CD8-positive, alpha-beta memory T cell (primary cell): Measurements from ENCODE around the gene EPHX1. TPM values are rescaled to one million over a fixed set of nuclear protein-coding genes. Genes with fewer than 3 reads are reported as not detected.
"Not testable (repeated sequence)": the region's sequence is repeated elsewhere in the genome, so short reads cannot be mapped to it uniquely, and the experiment has no call there.

Experiments used
- CTCF ChIA-PET: fragments of 350-600 bp; sonication (Branson Sonifier 250); formaldehyde crosslinking; loops from one replicate; lab custom pipeline; 2021; ENCODE audit warnings: antibody characterized with exemption; lab: Charles Lee
- POLR2A ChIA-PET: fragments of 350-600 bp; sonication (Branson Sonifier 250); formaldehyde crosslinking; loops from one replicate; lab custom pipeline; 2021; ENCODE audit warnings: antibody characterized with exemption; lab: Charles Lee
- DNase-seq, 5 donors: peaks; one replicate each; pipeline versions ENCODE4 v3.0.0 to v3.0.0-alpha.2; 2020 to 2022; ENCODE audit warnings: mixed read lengths in 1 of 5
- H3K27ac ChIP-seq: one replicate; pipeline ENCODE4 v1.7.0; 2013; ENCODE audit warnings: low read depth, mild to moderate bottlenecking, low read length, moderate library complexity
- H3K27me3 ChIP-seq: 2 replicates; pipeline ENCODE4 v1.7.0; 2013; ENCODE audit warnings: low read length, mild to moderate bottlenecking; ENCODE audit not compliant: insufficient read depth, poor library complexity, severe bottlenecking
- H3K36me3 ChIP-seq: 2 replicates; pipeline ENCODE4 v1.7.0; 2013; ENCODE audit warnings: mild to moderate bottlenecking, low read length, moderate library complexity; ENCODE audit not compliant: insufficient read depth
- H3K4me1 ChIP-seq: 2 replicates; pipeline ENCODE4 v1.7.0; 2013; ENCODE audit warnings: mild to moderate bottlenecking, low read length, moderate library complexity; ENCODE audit not compliant: insufficient read depth
- H3K4me3 ChIP-seq: 2 replicates; pipeline ENCODE4 v1.7.0; 2013; ENCODE audit warnings: mild to moderate bottlenecking, low read length
- H3K9me3 ChIP-seq: 2 replicates; pipeline ENCODE4 v1.7.0; 2013; ENCODE audit warnings: mild to moderate bottlenecking, low read length
- H3K27ac Mint-ChIP-seq, 8 donors: one replicate each; pipeline ENCODE4 v1.8.0; 2020 to 2021; ENCODE audit warnings: mixed read lengths in 8 of 8, mild to moderate bottlenecking in 6 of 8, inconsistent platforms in 3 of 8, moderate library complexity in 3 of 8
- H3K27me3 Mint-ChIP-seq, 2 donors: one replicate each; pipeline ENCODE4 v1.8.0; 2020 to 2021; ENCODE audit warnings: mixed read lengths in 2 of 2, mild to moderate bottlenecking in 1 of 2, moderate library complexity in 1 of 2
- H3K36me3 Mint-ChIP-seq, 3 donors: one replicate each; pipeline ENCODE4 v1.8.0; 2020 to 2021; ENCODE audit warnings: mixed read lengths in 3 of 3, inconsistent platforms in 1 of 3, mild to moderate bottlenecking in 1 of 3
- H3K4me1 Mint-ChIP-seq, 3 donors: one replicate each; pipeline ENCODE4 v1.8.0; 2020 to 2021; ENCODE audit warnings: mixed read lengths in 3 of 3, inconsistent platforms in 1 of 3, mild to moderate bottlenecking in 1 of 3
- H3K4me3 Mint-ChIP-seq, 7 donors: one replicate each; pipeline ENCODE4 v1.8.0; 2020 to 2021; ENCODE audit warnings: mixed read lengths in 7 of 7, mild to moderate bottlenecking in 6 of 7, moderate library complexity in 4 of 7, inconsistent platforms in 2 of 7
- H3K9me3 Mint-ChIP-seq, 5 donors: one replicate each; pipeline ENCODE4 v1.8.0; 2020 to 2022; ENCODE audit warnings: mixed read lengths in 5 of 5, mild to moderate bottlenecking in 3 of 5, moderate library complexity in 2 of 5, inconsistent platforms in 1 of 5
- polyA plus RNA-seq: library from polyadenylated mRNA; unstranded; fragments of 300-500 nt; fragmentation: Illumina TruSeq; gene quantifications from one replicate; pipeline ENCODE4 v1.2.3, GENCODE V29; 2021
- total RNA-seq, 2 experiments: library from RNA; stranded (reverse); gene quantifications; one replicate each; pipeline ENCODE4 v1.2.3, GENCODE V29; 2021

EPHX1 gene
- total and polyA plus RNA-seq, 3 experiments from 2014 or later: 1.8 to 3.0 (median 2.2) TPM

GRCh38 chr1:225806736-225807135 lies 3.2 kb upstream of the EPHX1 start:
- H3K4me3 Mint-ChIP-seq, DNase-seq, H3K27me3 ChIP-seq, H3K27me3 Mint-ChIP-seq, H3K4me1 ChIP-seq, H3K9me3 ChIP-seq, H3K4me3 ChIP-seq, H3K36me3 Mint-ChIP-seq, H3K36me3 ChIP-seq, H3K9me3 Mint-ChIP-seq, POLR2A ChIA-PET, H3K27ac Mint-ChIP-seq, H3K27ac ChIP-seq: not testable (repeated sequence)
- CTCF ChIA-PET: interaction anchor here (1.0 kb wide), 1 partner anchor 105 kb away, joined by 3 read pairs; no protein-coding TSS in a partner anchor
- peaks cover 7 to 14% (median 14%) of the 10 kb centered on the region in 3 donors for H3K4me1 Mint-ChIP-seq

GRCh38 chr1:225808136-225808535 lies 1.8 kb upstream of the EPHX1 start:
- CTCF ChIA-PET: no interaction called here
- Histone ChIP-seq H3K4me1 (no peaks in the 10 kb centered on the region), H3K4me3 (no peak overlapping the region), H3K27me3 (no peaks in the 10 kb centered on the region), H3K36me3 (no peaks in the 10 kb centered on the region), H3K9me3 (no peaks in the 10 kb centered on the region), H3K27ac (no peak overlapping the region)
- no peak for DNase-seq
- Mint-ChIP-seq H3K4me1 (peaks cover 7 to 14% (median 14%) of the 10 kb centered on the region in 3 donors), H3K36me3 (no peaks in the 10 kb centered on the region), H3K9me3 (no peaks in the 10 kb centered on the region), H3K27ac (no peak overlapping the region), H3K4me3 (peak overlapping the region in 4 of 7 donors; percentile 14 to 41 (median 20)), H3K27me3 (peaks cover 2 to 3% of the 10 kb centered on the region in 2 donors)
- POLR2A ChIA-PET: no interaction called here

- H3K27me3 Mint-ChIP-seq, H3K9me3 ChIP-seq, H3K36me3 ChIP-seq, H3K27ac ChIP-seq, DNase-seq, H3K4me1 ChIP-seq, H3K27me3 ChIP-seq, H3K4me3 ChIP-seq, H3K36me3 Mint-ChIP-seq, H3K9me3 Mint-ChIP-seq: not testable (repeated sequence)
- Mint-ChIP-seq H3K4me3 (peak overlapping the region; percentile 78 to 87 (median 80)), H3K27ac (peak overlapping the region in 2 of 8 donors; percentile 56 to 72), H3K4me1 (peaks cover 7 to 14% (median 14%) of the 10 kb centered on the region in 3 donors)
- ChIA-PET POLR2A (interaction anchor here (1.0 kb wide), 1 partner anchor 15 kb away, joined by 3 read pairs; no protein-coding TSS in a partner anchor), CTCF (interaction anchor here (1.5 kb wide), 1 partner anchor 33 kb away, joined by 5 read pairs; the partner anchor contains the start of gene SRP9)
Observed at GRCh38 chr1:225810579-225811538, 935 bp downstream of the EPHX1 start.

- Histone ChIP-seq H3K36me3 (no peaks in the 10 kb centered on the region), H3K27me3 (no peaks in the 10 kb centered on the region), H3K4me3 (no peak overlapping the region), H3K4me1 (no peaks in the 10 kb centered on the region), H3K9me3 (no peaks in the 10 kb centered on the region), H3K27ac (no peak overlapping the region)
- Mint-ChIP-seq H3K27me3 (peaks cover 2 to 3% of the 10 kb centered on the region in 2 donors), H3K9me3 (no peaks in the 10 kb centered on the region), H3K27ac (peak overlapping the region in 1 of 8 donors; percentile 17), H3K4me1 (peaks cover 7 to 14% (median 14%) of the 10 kb centered on the region in 3 donors), H3K4me3 (peak overlapping the region in 3 of 7 donors; percentile 26 to 82 (median 65)), H3K36me3 (no peaks in the 10 kb centered on the region)
- ChIA-PET POLR2A (interaction anchor here (1.0 kb wide), 1 partner anchor 14 kb away, joined by 3 read pairs; no protein-coding TSS in a partner anchor), CTCF (interaction anchor here (1.1 to 1.5 kb wide), 2 partner anchors 14 to 34 kb away, joined by 3 to 5 read pairs; partner anchors contain the start of gene SRP9)
- no peak for DNase-seq
Observed at GRCh38 chr1:225811622-225812487, 1.9 kb downstream of the EPHX1 start.

- Mint-ChIP-seq H3K9me3 (no peaks in the 10 kb centered on the region), H3K4me3 (no peak overlapping the region), H3K27ac (peak overlapping the region in 1 of 8 donors; percentile 73), H3K4me1 (peaks cover 7 to 14% (median 14%) of the 10 kb centered on the region in 3 donors), H3K27me3 (peaks cover 2 to 3% of the 10 kb centered on the region in 2 donors), H3K36me3 (no peaks in the 10 kb centered on the region)
- no peak overlapping the region for H3K4me3 ChIP-seq
- CTCF ChIA-PET: interaction anchor here (1.1 to 1.5 kb wide), 2 partner anchors 13 to 35 kb away, joined by 3 to 5 read pairs; partner anchors contain the start of gene SRP9
- H3K4me1 ChIP-seq: no peaks in the 10 kb centered on the region
- no peak for DNase-seq
- H3K27me3 ChIP-seq: no peaks in the 10 kb centered on the region
- POLR2A ChIA-PET: no interaction called here
- H3K9me3 ChIP-seq: no peaks in the 10 kb centered on the region
- no peak overlapping the region for H3K27ac ChIP-seq
- no peaks in the 10 kb centered on the region for H3K36me3 ChIP-seq
Observed at GRCh38 chr1:225812488-225813213, 2.7 kb downstream of the EPHX1 start.

- Histone ChIP-seq H3K27me3 (no peaks in the 10 kb centered on the region), H3K9me3 (no peaks in the 10 kb centered on the region), H3K4me1 (no peaks in the 10 kb centered on the region), H3K27ac (no peak overlapping the region), H3K4me3 (no peak overlapping the region), H3K36me3 (no peaks in the 10 kb centered on the region)
- peaks cover 0 to 2% of the 10 kb centered on the region in 2 donors for H3K27me3 Mint-ChIP-seq
- H3K4me1 Mint-ChIP-seq: peaks cover 7 to 14% (median 14%) of the 10 kb centered on the region in 3 donors
- no peak for DNase-seq
- H3K9me3 Mint-ChIP-seq: no peaks in the 10 kb centered on the region
- POLR2A ChIA-PET: no interaction called here
- H3K27ac Mint-ChIP-seq: no peak overlapping the region
- CTCF ChIA-PET: interaction anchor here (0.7 to 1.1 kb wide), 3 partner anchors 12 to 97 kb away, joined by 3 read pairs; no protein-coding TSS in a partner anchor
- no peaks in the 10 kb centered on the region for H3K36me3 Mint-ChIP-seq
- peak overlapping the region in 1 of 7 donors; percentile 10 for H3K4me3 Mint-ChIP-seq
Observed at GRCh38 chr1:225813214-225813964, 3.5 kb downstream of the EPHX1 start.

GRCh38 chr1:225814381-225814780 lies 4.5 kb downstream of the EPHX1 start:
- H3K4me1 Mint-ChIP-seq: peaks cover 5 to 13% (median 13%) of the 10 kb centered on the region in 3 donors
- Histone ChIP-seq H3K9me3 (no peaks in the 10 kb centered on the region), H3K27ac (no peak overlapping the region), H3K4me3 (no peak overlapping the region), H3K36me3 (no peaks in the 10 kb centered on the region), H3K4me1 (no peaks in the 10 kb centered on the region), H3K27me3 (no peaks in the 10 kb centered on the region)
- H3K27me3 Mint-ChIP-seq: no peaks in the 10 kb centered on the region
- ChIA-PET POLR2A (no interaction called here), CTCF (interaction anchor here (0.7 kb wide), 1 partner anchor 96 kb away, joined by 3 read pairs; no protein-coding TSS in a partner anchor)
- no peak overlapping the region for H3K27ac Mint-ChIP-seq
- H3K36me3 Mint-ChIP-seq: no peaks in the 10 kb centered on the region
- no peak for DNase-seq
- no peak overlapping the region for H3K4me3 Mint-ChIP-seq
- H3K9me3 Mint-ChIP-seq: no peaks in the 10 kb centered on the region
